WTC11 (cell line): ENCODE data around the gene UBE2S.

Experiments used
- ATF3 ChIP-seq: sonication (generic); formaldehyde crosslinking; conservative IDR thresholded peaks from 2 replicates; pipeline ENCODE4 v1.8.1; 2022; ENCODE audit warnings: mild to moderate bottlenecking, missing genetic modification reagents
- CTCF ChIP-seq: fragments of 200-600 bp; IDR thresholded peaks from 2 replicates; pipeline ENCODE4 v1.8.0; 2022; ENCODE audit warnings: antibody characterized with exemption
- FOXK1 ChIP-seq: sonication (generic); formaldehyde crosslinking; IDR thresholded peaks from 2 replicates; pipeline ENCODE4 v1.8.0; 2022; ENCODE audit warnings: mild to moderate bottlenecking, moderate library complexity, missing genetic modification reagents
- MAX ChIP-seq: sonication (generic); formaldehyde crosslinking; IDR thresholded peaks from 2 replicates; pipeline ENCODE4 v1.8.0; 2022; ENCODE audit warnings: mild to moderate bottlenecking, missing genetic modification reagents
- USF1 ChIP-seq: sonication (generic); formaldehyde crosslinking; IDR thresholded peaks from 2 replicates; pipeline ENCODE4 v1.8.0; 2022; ENCODE audit warnings: mild to moderate bottlenecking, missing genetic modification reagents

GRCh38 chr19:55423225-55424005, 15.8 kb upstream of the UBE2S start:
- TF ChIP-seq MAX (CRISPR knock-in tag) (no peak), USF1 (CRISPR knock-in tag) (no peak), ATF3 (CRISPR knock-in tag) (no peak), CTCF (no peak), FOXK1 (CRISPR knock-in tag) (no peak)
